Gastrocnemius medialis (tissue), 4 donors: ENCODE results near the gene BLMH.

Experiments used
- POLR2A ChIP-seq, 2 donors: fragments of 450-650 bp; IDR thresholded peaks; one replicate each; pipeline ENCODE4 v1.6.1; 2017; ENCODE audit warnings: antibody characterized with exemption in 2 of 2, mild to moderate bottlenecking in 2 of 2, moderate library complexity in 2 of 2
- TF ChIP-seq, protein P1 (sequence below), 5 experiments: fragments of 450-650 bp in 3 of 5; fragments of 200-600 bp in 2 of 5; sonication (generic) in 2 of 5; IDR thresholded peaks in 4 of 5; conservative IDR thresholded peaks in 1 of 5; 1 replicate in 4 of 5; 2 replicates in 1 of 5; pipeline ENCODE4 v1.5.1; 2016 to 2019; ENCODE audit warnings: antibody characterized with exemption in 5 of 5, mild to moderate bottlenecking in 3 of 5, moderate library complexity in 3 of 5

DNA sequence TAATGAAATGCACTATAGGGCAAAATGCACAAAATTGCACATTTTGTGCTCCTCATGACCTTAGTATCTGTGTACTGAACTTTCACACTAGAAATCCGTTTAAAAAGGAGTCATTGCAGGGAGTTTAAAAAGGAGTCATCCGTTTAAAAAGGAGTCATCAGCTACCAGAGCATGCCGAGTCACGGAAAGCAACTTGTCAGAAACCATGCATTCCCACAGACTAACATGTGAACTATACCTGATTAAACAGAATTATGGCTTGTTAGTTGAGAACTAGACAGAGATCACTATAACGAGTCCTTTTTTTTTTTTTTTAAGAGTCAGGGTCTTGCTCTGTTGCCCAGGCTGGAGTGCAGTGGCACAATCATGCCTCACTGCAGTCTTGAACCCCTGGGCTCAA lies 92.1 kb downstream of the BLMH start:
- TF ChIP-seq, protein P1, sequence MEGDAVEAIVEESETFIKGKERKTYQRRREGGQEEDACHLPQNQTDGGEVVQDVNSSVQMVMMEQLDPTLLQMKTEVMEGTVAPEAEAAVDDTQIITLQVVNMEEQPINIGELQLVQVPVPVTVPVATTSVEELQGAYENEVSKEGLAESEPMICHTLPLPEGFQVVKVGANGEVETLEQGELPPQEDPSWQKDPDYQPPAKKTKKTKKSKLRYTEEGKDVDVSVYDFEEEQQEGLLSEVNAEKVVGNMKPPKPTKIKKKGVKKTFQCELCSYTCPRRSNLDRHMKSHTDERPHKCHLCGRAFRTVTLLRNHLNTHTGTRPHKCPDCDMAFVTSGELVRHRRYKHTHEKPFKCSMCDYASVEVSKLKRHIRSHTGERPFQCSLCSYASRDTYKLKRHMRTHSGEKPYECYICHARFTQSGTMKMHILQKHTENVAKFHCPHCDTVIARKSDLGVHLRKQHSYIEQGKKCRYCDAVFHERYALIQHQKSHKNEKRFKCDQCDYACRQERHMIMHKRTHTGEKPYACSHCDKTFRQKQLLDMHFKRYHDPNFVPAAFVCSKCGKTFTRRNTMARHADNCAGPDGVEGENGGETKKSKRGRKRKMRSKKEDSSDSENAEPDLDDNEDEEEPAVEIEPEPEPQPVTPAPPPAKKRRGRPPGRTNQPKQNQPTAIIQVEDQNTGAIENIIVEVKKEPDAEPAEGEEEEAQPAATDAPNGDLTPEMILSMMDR (IDR thresholded peaks at IDR 0.05 in 4 of 5, conservative IDR thresholded peaks at IDR 0.05 in 1 of 5), result no peak
- no peak for TF ChIP-seq POLR2A (IDR thresholded peaks at IDR 0.05)
